ENCODE measurements around the gene C14orf180.

C14orf180 gene

GRCh38 chr14:104579507-104579906, at the start of gene C14orf180:
C14orf180 (plus strand) TSS chr14:104579764; CDS start chr14:104586431, 6,667 bp downstream.
- FAIRE-seq = no peak

GRCh38 chr14:104530646-104531045, 48.9 kb upstream of the C14orf180 start:
- no peak for FAIRE-seq

GRCh38 chr14:104531421-104532190, 48.0 kb upstream of the C14orf180 start:
- no peak for FAIRE-seq

- FAIRE-seq = no peak
These were observed 47.4 kb upstream of the C14orf180 start for GRCh38 chr14:104532191-104532555.

- no peak for FAIRE-seq
These were observed 45.5 kb upstream of the C14orf180 start for GRCh38 chr14:104534036-104534435.

- no peak for FAIRE-seq
These were observed 42.5 kb upstream of the C14orf180 start for GRCh38 chr14:104536942-104537612.

GRCh38 chr14:104537613-104537988, 42.0 kb upstream of the C14orf180 start:
- FAIRE-seq = no peak

GRCh38 chr14:104541905-104542465, 37.6 kb upstream of the C14orf180 start:
- no peak for FAIRE-seq

- no peak for FAIRE-seq
These were observed 36.4 kb upstream of the C14orf180 start for GRCh38 chr14:104542871-104543830.

GRCh38 chr14:104544362-104544961, 35.1 kb upstream of the C14orf180 start:
- FAIRE-seq = no peak

GRCh38 chr14:104545151-104545941, 34.2 kb upstream of the C14orf180 start:
- no peak for FAIRE-seq

GRCh38 chr14:104545942-104546501, 33.5 kb upstream of the C14orf180 start:
- FAIRE-seq = no peak

GRCh38 chr14:104546591-104547309, 32.8 kb upstream of the C14orf180 start:
- FAIRE-seq = no peak

- no peak for FAIRE-seq
These were observed 32.1 kb upstream of the C14orf180 start for GRCh38 chr14:104547310-104547997.

GRCh38 chr14:104547998-104548700, 31.4 kb upstream of the C14orf180 start:
- no peak for FAIRE-seq

GRCh38 chr14:104548802-104549535, 30.6 kb upstream of the C14orf180 start:
- FAIRE-seq = no peak

- no peak for FAIRE-seq
These were observed 29.8 kb upstream of the C14orf180 start for GRCh38 chr14:104549536-104550339.
